OCI-LY7 (cell line): ENCODE measurements around the gene HLF.

Experiments
- CTCF ChIP-seq: fragments of 200-600 bp; sonication (generic); conservative IDR thresholded peaks from 2 replicates; pipeline ENCODE4 v1.5.1; 2014; ENCODE audit warnings: mild to moderate bottlenecking, antibody characterized with exemption, low read length, moderate library complexity, mixed read lengths
- EZH2phosphoT487 ChIP-seq: fragments of 200-600 bp; sonication (generic); IDR thresholded peaks from 2 replicates; pipeline ENCODE4 v1.6.1; 2018; ENCODE audit warnings: low read depth, borderline replicate concordance, mild to moderate bottlenecking, mixed run types, antibody characterized with exemption, low read length, moderate library complexity, mixed read lengths

- TF ChIP-seq CTCF (no peak), EZH2phosphoT487 (no peak)
These were observed 49.0 kb upstream of the HLF start for GRCh38 chr17:55215711-55216110.
